H1 (cell line): ENCODE measurements around the gene LNX2. TPM values are rescaled to one million over a fixed set of nuclear protein-coding genes. Genes with fewer than 3 reads are reported as not detected.

Experiments
- CTCF ChIA-PET: fragments of 300-600 bp; sonication (Branson Sonifier 250); formaldehyde crosslinking; loops from one replicate; lab custom pipeline; 2021; ENCODE audit not compliant: partially characterized antibody; lab: Charles Lee
- POLR2A ChIA-PET: fragments of 300-600 bp; sonication (Branson Sonifier 250); formaldehyde crosslinking; loops from one replicate; lab custom pipeline; 2021; ENCODE audit warnings: inconsistent platforms; ENCODE audit not compliant: partially characterized antibody; lab: Charles Lee
- DNase-seq, 2 experiments: peaks; one replicate each; pipeline versions ENCODE4 v3.0.0 to v3.0.0-alpha.2; 2010 to 2022; ENCODE audit warnings: low spot score in 2 of 2, low read depth in 1 of 2, mixed read lengths in 1 of 2
- FAIRE-seq: peaks from 2 replicates; lab custom pipeline; 2011; peaks lifted over from hg19 to GRCh38; lab: Jason Lieb, UNC
- H2AFZ ChIP-seq: 2 replicates; pipeline ENCODE4 v1.8.1; 2012; ENCODE audit warnings: low read length, inconsistent platforms
- H2AK5ac ChIP-seq: 2 replicates; pipeline ENCODE4 v1.6.1; 2013; ENCODE audit warnings: low read depth, low read length
- H2BK120ac ChIP-seq: replicated peaks from 2 replicates; pipeline ENCODE3; 2013; ENCODE audit warnings: low read depth, low read length, inconsistent platforms
- H2BK12ac ChIP-seq: 2 replicates; pipeline ENCODE4 v1.6.1; 2013; ENCODE audit warnings: low read depth, low read length
- H2BK15ac ChIP-seq: 2 replicates; pipeline ENCODE4 v1.6.1; 2013; ENCODE audit warnings: low read length
- H2BK20ac ChIP-seq: 2 replicates; pipeline ENCODE4 v1.6.1; 2013; ENCODE audit warnings: low read length
- H2BK5ac ChIP-seq: 2 replicates; pipeline ENCODE4 v1.6.1; 2013; ENCODE audit warnings: low read depth, low read length
- H3K14ac ChIP-seq: 2 replicates; pipeline ENCODE4 v1.6.1; 2013; ENCODE audit warnings: inconsistent platforms; ENCODE audit not compliant: insufficient read length
- H3K18ac ChIP-seq: 2 replicates; pipeline ENCODE4 v1.6.1; 2013; ENCODE audit warnings: low read length; ENCODE audit errors: extremely low read depth
- H3K23ac ChIP-seq: 2 replicates; pipeline ENCODE4 v1.6.1; 2013; ENCODE audit warnings: inconsistent platforms; ENCODE audit not compliant: insufficient read length
- H3K23me2 ChIP-seq: 2 replicates; pipeline ENCODE4 v1.6.1; 2013; ENCODE audit warnings: low read depth, low read length
- H3K27ac ChIP-seq: 2 replicates; pipeline ENCODE4 v1.6.1; 2011; ENCODE audit warnings: low read depth, low read length, inconsistent platforms
- H3K27me3 ChIP-seq, 4 experiments: replicated peaks in 1 of 4; 1 replicate in 1 of 4; 2 replicates in 3 of 4; pipeline versions ENCODE4 v1.6.1 to v1.8.1; 2011 to 2013; ENCODE audit warnings: low read length in 3 of 4, mild to moderate bottlenecking in 3 of 4, inconsistent platforms in 2 of 4, mixed read lengths in 2 of 4, moderate library complexity in 1 of 4; ENCODE audit not compliant: control insufficient read depth in 3 of 4, insufficient read depth in 3 of 4; ENCODE audit errors: extremely low read depth in 1 of 4
- H3K36me3 ChIP-seq, 4 experiments: 2 replicates each; pipeline versions ENCODE4 v1.6.1 to v1.8.1; 2011 to 2013; ENCODE audit warnings: mild to moderate bottlenecking in 4 of 4, low read length in 3 of 4, moderate library complexity in 2 of 4, control low read depth in 1 of 4, inconsistent platforms in 1 of 4; ENCODE audit not compliant: insufficient read depth in 4 of 4, control insufficient read depth in 2 of 4
- H3K4ac ChIP-seq: replicated peaks from 2 replicates; pipeline ENCODE3; 2013; ENCODE audit warnings: low read length, low read depth, mixed read lengths, inconsistent platforms; ENCODE audit not compliant: insufficient read length
- H3K4me1 ChIP-seq, 4 experiments: replicated peaks in 1 of 4; 1 replicate in 1 of 4; 2 replicates in 3 of 4; pipeline versions ENCODE4 v1.6.1 to v1.8.1; 2011 to 2013; ENCODE audit warnings: low read length in 3 of 4, inconsistent platforms in 2 of 4, mixed read lengths in 1 of 4; ENCODE audit not compliant: insufficient read depth in 4 of 4, control insufficient read depth in 3 of 4
- H3K4me2 ChIP-seq, 2 experiments: 2 replicates each; pipeline versions ENCODE4 v1.6.1 to v1.8.1; 2011 to 2013; ENCODE audit warnings: low read depth in 2 of 2, low read length in 2 of 2, control low read depth in 1 of 2, inconsistent platforms in 1 of 2, mild to moderate bottlenecking in 1 of 2; ENCODE audit not compliant: insufficient read depth in 1 of 2
- H3K4me3 ChIP-seq, 4 experiments: fragments of 200-600, 300-600 bp in 1 of 4; sonication (generic), shearing (Covaris generic), sonication (Bioruptor Twin) in 1 of 4; 2 replicates each; pipeline versions ENCODE4 v1.5.1 to v1.8.1; 2011 to 2016; ENCODE audit warnings: low read length in 4 of 4, low read depth in 3 of 4, control low read depth in 2 of 4, inconsistent platforms in 2 of 4, mild to moderate bottlenecking in 2 of 4, mixed read lengths in 1 of 4, moderate library complexity in 1 of 4; ENCODE audit not compliant: insufficient read depth in 2 of 4; ENCODE audit errors: extremely low read depth in 1 of 4
- H3K56ac ChIP-seq: replicated peaks from 2 replicates; pipeline ENCODE3; 2013; ENCODE audit warnings: low read depth, mild to moderate bottlenecking, mixed read lengths, low read length, inconsistent platforms; ENCODE audit not compliant: insufficient read length
- H3K79me1 ChIP-seq: 2 replicates; pipeline ENCODE4 v1.6.1; 2013; ENCODE audit warnings: low read depth, low read length, control low read depth
- H3K79me2 ChIP-seq, 2 experiments: 2 replicates each; pipeline versions ENCODE4 v1.6.1 to v1.8.1; 2012 to 2013; ENCODE audit warnings: low read length in 2 of 2, mild to moderate bottlenecking in 2 of 2, inconsistent platforms in 1 of 2; ENCODE audit not compliant: insufficient read depth in 2 of 2, control insufficient read depth in 1 of 2
- H3K9ac ChIP-seq, 4 experiments: replicated peaks in 1 of 4; 1 replicate in 1 of 4; 2 replicates in 3 of 4; pipeline versions ENCODE4 v1.6.1 to v1.8.1; 2011 to 2013; ENCODE audit warnings: low read depth in 3 of 4, low read length in 3 of 4, control low read depth in 2 of 4, mild to moderate bottlenecking in 2 of 4, moderate library complexity in 2 of 4, inconsistent platforms in 1 of 4; ENCODE audit errors: extremely low read depth in 1 of 4
- H3K9me3 ChIP-seq, 2 experiments: 2 replicates each; pipeline versions ENCODE4 v1.6.1 to v1.8.1; 2012 to 2013; ENCODE audit warnings: mild to moderate bottlenecking in 2 of 2, moderate library complexity in 2 of 2, control low read depth in 1 of 2, inconsistent platforms in 1 of 2, low read depth in 1 of 2, low read length in 1 of 2, mixed read lengths in 1 of 2; ENCODE audit not compliant: insufficient read depth in 2 of 2
- H4K20me1 ChIP-seq, 2 experiments: replicated peaks in 1 of 2; 2 replicates each; pipeline versions ENCODE3 to v1.8.1; 2011 to 2013; ENCODE audit warnings: inconsistent platforms in 2 of 2, low read length in 2 of 2, mild to moderate bottlenecking in 1 of 2; ENCODE audit not compliant: insufficient read depth in 2 of 2, control insufficient read depth in 1 of 2
- H4K5ac ChIP-seq: 2 replicates; pipeline ENCODE4 v1.6.1; 2013; ENCODE audit warnings: low read length, low read depth, mixed read lengths, inconsistent platforms; ENCODE audit not compliant: insufficient read length
- H4K8ac ChIP-seq: 2 replicates; pipeline ENCODE4 v1.8.0; 2013; ENCODE audit warnings: mild to moderate bottlenecking, moderate library complexity, low read length, inconsistent platforms; ENCODE audit not compliant: insufficient read depth; ENCODE audit errors: extremely low read depth
- H4K91ac ChIP-seq: replicated peaks from 2 replicates; pipeline ENCODE3; 2013; ENCODE audit warnings: low read length, mixed read lengths, inconsistent platforms; ENCODE audit not compliant: insufficient read length
- BCL11A ChIP-seq, 2 experiments: IDR thresholded peaks; one replicate each; pipeline ENCODE4 v1.6.1; 2011; ENCODE audit warnings: low read depth in 2 of 2, low read length in 2 of 2, mild to moderate bottlenecking in 2 of 2
- CEBPB ChIP-seq: IDR thresholded peaks from 2 replicates; pipeline ENCODE4 v1.6.1; 2012; ENCODE audit warnings: low read depth, low read length
- EGR1 ChIP-seq: IDR thresholded peaks from 2 replicates; pipeline ENCODE4 v1.6.1; 2011; ENCODE audit warnings: low read depth, low read length, borderline replicate concordance
- EP300 ChIP-seq, 2 experiments: IDR thresholded peaks; 1 replicate in 1 of 2; 2 replicates in 1 of 2; pipeline ENCODE4 v1.6.1; 2011 to 2012; ENCODE audit warnings: low read depth in 2 of 2, low read length in 2 of 2, mild to moderate bottlenecking in 2 of 2, borderline replicate concordance in 1 of 2, inconsistent platforms in 1 of 2, moderate library complexity in 1 of 2
- HDAC2 ChIP-seq, 2 experiments: fragments of 300-600 bp in 1 of 2; sonication (generic) in 1 of 2; IDR thresholded peaks; 2 replicates each; pipeline ENCODE4 v1.6.1; 2011 to 2012; ENCODE audit warnings: low read depth in 2 of 2, low read length in 2 of 2, mild to moderate bottlenecking in 2 of 2, moderate library complexity in 2 of 2, borderline replicate concordance in 1 of 2, inconsistent platforms in 1 of 2
- NANOG ChIP-seq: IDR thresholded peaks from 2 replicates; pipeline ENCODE4 v1.6.1; 2011; ENCODE audit warnings: low read length, low read depth, mild to moderate bottlenecking, inconsistent platforms; ENCODE audit not compliant: insufficient read depth, poor library complexity, severe bottlenecking
- SRF ChIP-seq: IDR thresholded peaks from 2 replicates; pipeline ENCODE4 v1.6.1; 2011; ENCODE audit warnings: mild to moderate bottlenecking, low read depth, low read length, moderate library complexity
- TBP ChIP-seq: IDR thresholded peaks from 2 replicates; pipeline ENCODE4 v1.6.1; 2011; ENCODE audit warnings: low read depth, low read length, improper control_type of control experiment
- WGBS, 2 experiments: shearing (Covaris generic) in 1 of 2; methylation state at CpG; one replicate each; pipeline versions ENCODE4 v1.1.6 to v1.1.7; 2013 to 2015; ENCODE audit warnings: low lambda C conversion rate in 2 of 2, mixed read lengths in 2 of 2, inconsistent platforms in 1 of 2, low coverage in 1 of 2, missing lambda C conversion rate in 1 of 2; ENCODE audit not compliant: insufficient replicate concordance in 2 of 2, insufficient coverage in 1 of 2, insufficient read length in 1 of 2; ENCODE audit errors: extremely low coverage in 1 of 2, missing lambda C conversion rate in 1 of 2; 5-methylcytosine and 5-hydroxymethylcytosine counted together
- polyA plus RNA-seq, 7 experiments: library from polyadenylated mRNA; depleted of rRNA in 3 of 7; stranded (reverse) in 5 of 7; unstranded in 2 of 7; fragments of >200 nt in 5 of 7; fragments of 200-250 nt in 2 of 7; gene quantifications; 1 replicate in 5 of 7; 2 replicates in 1 of 7; 4 replicates in 1 of 7; pipeline versions ENCODE4 v1.2.1 to v1.2.3, GENCODE V29; 2011 to 2013; ENCODE audit warnings: missing spikeins in 2 of 7, mixed read lengths in 2 of 7
- total RNA-seq: library from RNA; stranded (reverse); fragmentation: NEBNext Ultra II Directional; extraction: Animal tissue kit (Norgen Biotek cat#: 25700); gene quantifications from 2 replicates; pipeline ENCODE4 v1.2.1, GENCODE V29; 2021
- TF ChIP-seq, protein P1 (sequence below): IDR thresholded peaks from 2 replicates; pipeline ENCODE4 v1.6.1; 2011; ENCODE audit warnings: low read depth, mild to moderate bottlenecking, low read length; ENCODE audit not compliant: insufficient read depth

Gene LNX2
- total and polyA plus RNA-seq, 2 of the 8 experiments (the other 6 are each of a cell fraction or from before 2014, with no cell fraction given), result 6.4 to 13.9 TPM

- CTCF ChIA-PET, result no interaction called here
- POLR2A ChIA-PET, result no interaction called here
Observed at GRCh38 chr13:27500806-27501534, 119.4 kb downstream of the LNX2 start.

More at GRCh38 chr13:27500806-27501534, 119.4 kb downstream of the LNX2 start:
- Histone ChIP-seq H3K18ac (no peak overlapping the region), H4K8ac (no peak overlapping the region), H3K36me3 (no peaks in the 10 kb centered on the region), H3K4ac (no peak overlapping the region), H2BK20ac (no peak overlapping the region), H3K27ac (no peak overlapping the region), H3K9me3 (no peaks in the 10 kb centered on the region), H2BK120ac (no peak overlapping the region), H3K79me1 (no peaks in the 10 kb centered on the region), H2BK5ac (no peak overlapping the region), H4K5ac (no peak overlapping the region), H2AFZ (no peak overlapping the region), H2AK5ac (no peak overlapping the region), H2BK12ac (no peak overlapping the region), H3K4me2 (no peak overlapping the region), H4K91ac (no peak overlapping the region), H3K79me2 (no peaks in the 10 kb centered on the region), H3K4me1 (0 out of 7 replicates have a peak, but pooled peaks cover 0 to 1% (median 0%) of the 10 kb centered on the region in 4 experiments), H3K9ac (no peak overlapping the region), H2BK15ac (no peak overlapping the region), H3K14ac (no peak overlapping the region), H3K23ac (no peak overlapping the region), H3K27me3 (no peaks in the 10 kb centered on the region), H3K56ac (no peak overlapping the region), H3K4me3 (no peak overlapping the region), H4K20me1 (no peaks in the 10 kb centered on the region), H3K23me2 (no peaks in the 10 kb centered on the region)
- FAIRE-seq (no peak), DNase-seq (no peak)
- TF ChIP-seq, protein P1, sequence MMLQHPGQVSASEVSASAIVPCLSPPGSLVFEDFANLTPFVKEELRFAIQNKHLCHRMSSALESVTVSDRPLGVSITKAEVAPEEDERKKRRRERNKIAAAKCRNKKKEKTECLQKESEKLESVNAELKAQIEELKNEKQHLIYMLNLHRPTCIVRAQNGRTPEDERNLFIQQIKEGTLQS, result no peak
- TF ChIP-seq EP300 (IDR thresholded peaks at IDR 0.05; ENCODE audit: borderline replicate concordance in 1 of 2, low read depth in 2 of 2, low read length in 2 of 2), result no peak
- no peak for TF ChIP-seq HDAC2 (IDR thresholded peaks at IDR 0.05; ENCODE audit: borderline replicate concordance in 1 of 2, low read depth in 2 of 2, low read length in 2 of 2)
- no peak for TF ChIP-seq SRF
- TF ChIP-seq EGR1, result no peak
- no peak for TF ChIP-seq CEBPB
- no peak for TF ChIP-seq TBP
- no peak for TF ChIP-seq NANOG
- no peak for TF ChIP-seq BCL11A (IDR thresholded peaks at IDR 0.05; ENCODE audit: low read depth in 2 of 2, low read length in 2 of 2)
- 90% methylated on average over 13 of the region's 13 CpGs; no CpG with 5 or more reads in 1 of the 2 experiments for WGBS, 2 experiments
